C1 segment of cervical spinal cord (tissue), 14 donors: ENCODE results near the gene ARMC9.

Experiments used
- DNase-seq, 14 donors: peaks; one replicate each; lab custom pipeline; 2025; lab: John Stamatoyannopoulos, UW

Gene ARMC9

GRCh38 chr2:231421051-231421580 lies 222.7 kb downstream of the ARMC9 start:
- DNase-seq, result no peak

DNA sequence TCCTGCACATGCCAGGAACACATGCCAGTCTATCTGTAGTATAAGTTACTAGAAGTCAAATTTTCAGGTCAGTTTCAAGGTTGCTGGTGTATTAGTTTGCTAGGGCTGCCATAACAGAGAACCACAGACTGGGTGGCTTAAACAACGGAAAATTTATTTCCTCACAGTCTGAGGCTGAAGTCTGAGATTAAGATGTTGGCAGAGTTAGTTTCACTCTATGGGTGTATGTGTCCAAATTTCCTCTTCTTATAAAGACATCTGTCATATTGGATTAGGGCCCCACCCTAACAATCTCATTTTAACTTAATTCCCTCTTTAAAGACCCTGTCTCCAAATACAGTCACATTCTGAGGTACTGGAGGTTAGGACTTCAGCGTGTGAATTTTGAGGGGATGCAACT lies 223.6 kb downstream of the ARMC9 start:
- DNase-seq, result no peak

GRCh38 chr2:231423176-231423575 lies 224.7 kb downstream of the ARMC9 start:
- DNase-seq, result no peak
